Choroid plexus epithelial cell (primary cell): Measurements from ENCODE around the gene HAND1.

Source experiments
- DNase-seq: peaks from one replicate; pipeline ENCODE4 v3.0.0-alpha.2; 2010; ENCODE audit warnings: low read depth
- H3K4me3 ChIP-seq: 2 replicates; pipeline ENCODE4 v1.5.1; 2011; ENCODE audit warnings: low read depth, mild to moderate bottlenecking, control low read depth, low read length, moderate library complexity
- TF ChIP-seq, protein P1 (sequence below): conservative IDR thresholded peaks from 2 replicates; pipeline ENCODE4 v1.5.1; 2011; ENCODE audit warnings: low read depth, mild to moderate bottlenecking, control low read depth, inconsistent platforms, low read length, moderate library complexity

HAND1 gene

DNA sequence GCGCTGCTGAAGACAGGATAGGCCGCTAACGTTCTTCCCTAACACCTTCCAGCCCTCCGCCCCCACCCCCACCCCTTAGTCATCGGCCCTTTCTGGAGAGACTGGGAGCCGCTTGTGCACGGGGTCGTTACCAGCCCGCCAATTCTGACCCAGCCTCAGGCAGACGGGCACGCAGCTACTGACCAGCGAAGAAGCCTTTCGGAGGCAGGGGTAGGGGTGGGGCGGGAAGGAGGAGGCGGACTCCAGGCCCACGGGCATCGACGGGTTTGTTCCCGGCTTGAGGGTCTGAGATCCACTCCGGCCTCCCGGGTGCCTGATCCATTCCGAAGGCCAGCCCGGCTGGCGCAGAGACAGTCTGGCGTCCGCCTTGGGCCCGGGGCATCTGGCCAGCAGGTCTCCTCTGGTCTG lies 729 bp upstream of the HAND1 start:
- no peak overlapping the region for H3K4me3 ChIP-seq
- TF ChIP-seq, protein P1, sequence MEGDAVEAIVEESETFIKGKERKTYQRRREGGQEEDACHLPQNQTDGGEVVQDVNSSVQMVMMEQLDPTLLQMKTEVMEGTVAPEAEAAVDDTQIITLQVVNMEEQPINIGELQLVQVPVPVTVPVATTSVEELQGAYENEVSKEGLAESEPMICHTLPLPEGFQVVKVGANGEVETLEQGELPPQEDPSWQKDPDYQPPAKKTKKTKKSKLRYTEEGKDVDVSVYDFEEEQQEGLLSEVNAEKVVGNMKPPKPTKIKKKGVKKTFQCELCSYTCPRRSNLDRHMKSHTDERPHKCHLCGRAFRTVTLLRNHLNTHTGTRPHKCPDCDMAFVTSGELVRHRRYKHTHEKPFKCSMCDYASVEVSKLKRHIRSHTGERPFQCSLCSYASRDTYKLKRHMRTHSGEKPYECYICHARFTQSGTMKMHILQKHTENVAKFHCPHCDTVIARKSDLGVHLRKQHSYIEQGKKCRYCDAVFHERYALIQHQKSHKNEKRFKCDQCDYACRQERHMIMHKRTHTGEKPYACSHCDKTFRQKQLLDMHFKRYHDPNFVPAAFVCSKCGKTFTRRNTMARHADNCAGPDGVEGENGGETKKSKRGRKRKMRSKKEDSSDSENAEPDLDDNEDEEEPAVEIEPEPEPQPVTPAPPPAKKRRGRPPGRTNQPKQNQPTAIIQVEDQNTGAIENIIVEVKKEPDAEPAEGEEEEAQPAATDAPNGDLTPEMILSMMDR, result no peak
- DNase-seq, result no peak

DNA sequence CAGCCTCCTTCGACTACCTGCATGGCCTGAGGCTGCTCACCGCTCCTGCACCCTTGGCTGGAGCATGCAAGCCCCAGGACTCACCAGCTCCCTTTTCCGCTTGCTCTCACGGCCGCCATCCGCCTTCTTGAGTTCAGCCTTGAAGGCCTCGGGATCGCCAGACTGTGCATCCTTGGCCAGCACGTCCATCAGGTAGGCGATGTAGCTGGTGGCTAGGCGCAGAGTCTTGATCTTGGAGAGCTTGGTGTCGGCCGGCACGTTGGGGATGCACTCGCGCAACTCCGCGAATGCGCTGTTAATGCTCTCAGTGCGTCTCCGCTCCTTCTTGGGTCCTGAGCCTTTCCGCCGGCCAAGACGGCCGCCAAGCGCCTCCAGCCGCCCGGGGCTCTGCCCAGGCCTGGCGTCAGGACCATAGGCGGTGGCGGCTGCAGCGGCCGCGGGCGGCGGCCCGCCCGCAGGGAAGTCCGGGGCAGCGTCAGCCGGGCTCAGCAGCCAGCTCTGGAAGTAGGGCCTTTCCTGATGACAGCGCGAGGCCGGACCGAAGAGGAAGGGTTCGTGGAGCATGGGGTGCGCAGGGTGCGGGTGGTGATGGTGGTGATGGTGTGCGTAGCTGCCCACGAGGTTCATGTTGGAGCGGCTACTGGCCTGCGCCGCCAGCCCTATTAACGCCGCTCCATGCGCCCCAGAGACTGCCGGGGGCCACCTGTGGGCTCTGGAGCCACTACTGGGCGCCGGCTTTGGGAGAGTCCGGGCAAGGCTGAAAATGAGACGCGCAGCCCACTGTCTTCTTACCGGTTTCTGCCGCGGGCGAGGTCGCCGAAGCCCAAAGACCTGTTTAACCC lies 424 bp downstream of the HAND1 start:
- H3K4me3 ChIP-seq, result no peak overlapping the region
- TF ChIP-seq, protein P1, result no peak
- DNase-seq, result no peak

DNA sequence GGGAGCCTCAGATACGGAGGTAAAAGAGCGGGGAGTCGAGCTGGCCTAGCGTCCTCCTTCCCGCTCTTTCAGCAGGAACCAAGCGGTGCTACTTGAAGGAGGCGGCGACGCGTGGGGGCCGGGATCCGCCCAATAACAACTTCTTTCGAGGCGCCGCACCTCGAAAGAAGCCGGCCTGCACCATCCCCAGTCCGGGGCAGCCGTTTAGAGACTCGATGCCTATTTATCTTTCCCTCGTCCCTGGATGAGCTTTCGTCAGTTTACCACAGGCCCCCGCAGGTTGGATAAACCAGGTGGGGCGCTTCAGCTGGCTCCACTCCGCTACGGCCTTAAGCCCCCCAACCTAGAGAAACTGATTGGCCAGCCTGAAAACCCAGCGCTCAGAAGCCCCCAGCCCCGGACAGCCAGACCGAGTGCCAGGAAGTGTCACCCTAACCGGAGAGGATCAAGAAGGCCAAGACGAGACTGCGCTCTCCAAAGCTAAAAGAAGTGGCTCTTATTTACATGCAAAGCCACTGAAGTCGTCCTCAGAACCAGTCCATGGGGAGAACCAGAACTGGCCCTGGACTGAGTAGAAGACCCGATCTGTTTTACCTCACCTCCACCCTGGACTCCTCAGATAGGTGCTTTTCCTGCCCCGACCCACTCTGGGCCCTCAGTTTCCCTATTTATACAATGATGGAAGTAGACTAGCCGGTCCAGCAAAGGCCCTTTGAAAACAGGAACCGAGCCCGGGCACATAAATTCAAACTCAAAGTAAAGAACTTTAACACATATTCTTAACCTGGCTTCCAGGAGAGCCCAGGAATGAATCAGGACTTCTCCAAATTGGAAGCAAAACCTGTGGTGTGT lies 1.4 kb downstream of the HAND1 start:
- no peak overlapping the region for H3K4me3 ChIP-seq
- DNase-seq, result no peak
- TF ChIP-seq, protein P1, result no peak

DNA sequence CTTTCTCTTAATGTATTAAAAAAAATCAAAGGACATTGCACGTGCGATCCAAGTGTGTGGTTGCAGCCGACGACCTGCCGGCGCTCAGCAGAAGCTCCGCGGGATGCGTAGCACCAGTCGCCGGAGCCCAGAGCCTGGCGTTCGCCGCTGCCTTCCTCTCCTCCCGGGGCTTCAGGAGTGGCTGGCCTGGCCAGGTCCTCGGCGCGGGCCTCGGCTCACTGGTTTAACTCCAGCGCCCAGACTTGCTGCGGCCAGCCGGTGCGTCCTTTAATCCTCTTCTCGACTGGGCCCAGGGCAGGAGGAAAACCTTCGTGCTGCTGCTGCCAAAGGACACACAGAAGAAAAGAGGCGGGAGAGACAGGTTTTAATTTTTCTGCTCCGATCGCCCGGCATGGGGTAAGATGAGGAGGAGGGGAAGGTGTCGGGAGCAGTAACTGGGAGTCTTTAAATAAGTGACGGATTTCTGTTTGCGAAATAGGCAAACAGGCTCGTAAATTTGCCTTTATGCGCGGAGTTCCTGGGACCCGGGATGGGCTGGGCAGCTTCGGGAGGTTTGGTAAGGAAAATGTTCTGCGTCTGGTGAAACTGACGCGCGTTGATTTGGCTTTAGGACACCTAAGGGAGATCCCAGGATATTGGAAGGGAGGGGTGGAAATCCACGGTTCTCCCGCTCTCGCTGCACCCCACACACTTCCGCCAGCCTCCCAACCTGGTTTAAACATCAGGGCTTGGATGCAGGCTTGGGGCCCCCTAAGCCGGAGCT lies 2.3 kb downstream of the HAND1 start:
- no peak for DNase-seq
- no peak overlapping the region for H3K4me3 ChIP-seq

DNA sequence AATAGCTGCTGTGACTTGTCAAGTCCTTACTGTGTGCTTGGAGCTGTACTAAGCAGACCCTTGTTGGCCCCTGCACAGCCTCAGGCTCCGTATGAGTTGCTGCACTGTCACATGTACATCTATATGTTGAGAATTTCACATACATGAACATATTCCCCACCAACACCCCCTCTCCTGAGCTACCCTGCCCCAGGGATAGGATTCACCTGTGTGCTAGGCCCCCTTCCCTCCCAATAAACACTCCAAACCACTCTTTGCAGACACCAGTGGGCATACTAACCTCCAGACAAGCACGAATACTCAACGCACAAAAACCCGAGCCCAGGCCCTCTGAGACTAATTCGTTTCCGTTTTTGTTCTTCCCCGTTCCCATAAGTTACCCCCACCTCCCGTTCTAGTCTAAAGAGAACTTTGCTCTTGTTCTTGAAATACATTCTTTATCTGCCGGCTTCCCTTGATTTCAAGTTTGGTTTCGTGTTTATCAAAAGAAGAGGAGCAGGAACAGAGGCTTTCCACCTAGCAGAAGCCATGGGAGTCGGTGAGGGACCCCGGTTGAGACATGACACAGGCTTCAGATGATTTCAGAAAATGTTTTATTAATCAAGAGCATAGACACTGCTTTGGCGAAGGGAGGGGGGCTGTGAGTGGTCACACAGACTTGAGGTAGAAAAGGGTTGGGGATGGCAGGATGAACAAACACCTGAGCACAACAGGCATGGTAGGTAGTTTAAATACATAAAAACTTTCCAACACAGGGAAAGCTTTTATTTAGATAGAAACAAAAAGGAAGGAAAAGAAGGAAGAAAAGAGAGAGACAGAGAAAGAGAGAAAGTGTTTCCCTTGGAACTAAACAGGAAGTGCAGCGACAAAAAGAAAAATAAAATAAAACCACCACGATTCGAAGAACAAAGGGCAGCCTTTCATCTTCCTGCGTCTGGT lies 3.4 kb downstream of the HAND1 start:
- no peak for DNase-seq
- TF ChIP-seq, protein P1, result no peak
- no peak overlapping the region for H3K4me3 ChIP-seq

More for the DNA sequence above, 2.3 kb downstream of the HAND1 start:
- TF ChIP-seq, protein P1, result no peak
